ENCODE measurements around the gene KRT31. TPM values are rescaled to one million over a fixed set of nuclear protein-coding genes. Genes with fewer than 3 reads are reported as not detected.

Gene KRT31
- total RNA-seq, 4 donors from 2014 or later: not detected

- TF ChIP-seq CTCF (IDR thresholded peaks at IDR 0.05; ENCODE audit: low read depth): no peak
These were observed 19.7 kb upstream of the KRT31 start for GRCh38 chr17:41417127-41417526.

- no peak for TF ChIP-seq CTCF (IDR thresholded peaks at IDR 0.05; ENCODE audit: low read depth)
These were observed 19.1 kb upstream of the KRT31 start for GRCh38 chr17:41416479-41416878.

GRCh38 chr17:41415833-41416335 is 18.5 kb upstream of the KRT31 start:
- no peak for TF ChIP-seq CTCF (IDR thresholded peaks at IDR 0.05; ENCODE audit: low read depth)

GRCh38 chr17:41415411-41415810 is 18.0 kb upstream of the KRT31 start:
- TF ChIP-seq CTCF (IDR thresholded peaks at IDR 0.05; ENCODE audit: low read depth): no peak

- TF ChIP-seq CTCF (IDR thresholded peaks at IDR 0.05; ENCODE audit: low read depth): no peak
These were observed 16.6 kb upstream of the KRT31 start for GRCh38 chr17:41413982-41414381.

GRCh38 chr17:41413353-41413957 is 16.0 kb upstream of the KRT31 start:
- TF ChIP-seq CTCF (IDR thresholded peaks at IDR 0.05; ENCODE audit: low read depth): no peak

GRCh38 chr17:41411072-41411840 is 13.8 kb upstream of the KRT31 start:
- no peak for TF ChIP-seq CTCF (IDR thresholded peaks at IDR 0.05; ENCODE audit: low read depth)

Measured in subcutaneous adipose tissue (tissue), 4 donors.